Stimulated activated CD8-positive, alpha-beta memory T cell treated with anti-CD3 and anti-CD28 coated beads, Interleukin-12 subunit alpha, Interleukin-12 subunit beta, amount 100 ng/mL, for 4 hours (primary cell): Measurements from ENCODE around the gene NUDT1.

ENCODE experiments used
- DNase-seq: peaks from one replicate; pipeline ENCODE4 v3.0.0-alpha.2; 2020; ENCODE audit warnings: low read depth

The NUDT1 gene

DNA sequence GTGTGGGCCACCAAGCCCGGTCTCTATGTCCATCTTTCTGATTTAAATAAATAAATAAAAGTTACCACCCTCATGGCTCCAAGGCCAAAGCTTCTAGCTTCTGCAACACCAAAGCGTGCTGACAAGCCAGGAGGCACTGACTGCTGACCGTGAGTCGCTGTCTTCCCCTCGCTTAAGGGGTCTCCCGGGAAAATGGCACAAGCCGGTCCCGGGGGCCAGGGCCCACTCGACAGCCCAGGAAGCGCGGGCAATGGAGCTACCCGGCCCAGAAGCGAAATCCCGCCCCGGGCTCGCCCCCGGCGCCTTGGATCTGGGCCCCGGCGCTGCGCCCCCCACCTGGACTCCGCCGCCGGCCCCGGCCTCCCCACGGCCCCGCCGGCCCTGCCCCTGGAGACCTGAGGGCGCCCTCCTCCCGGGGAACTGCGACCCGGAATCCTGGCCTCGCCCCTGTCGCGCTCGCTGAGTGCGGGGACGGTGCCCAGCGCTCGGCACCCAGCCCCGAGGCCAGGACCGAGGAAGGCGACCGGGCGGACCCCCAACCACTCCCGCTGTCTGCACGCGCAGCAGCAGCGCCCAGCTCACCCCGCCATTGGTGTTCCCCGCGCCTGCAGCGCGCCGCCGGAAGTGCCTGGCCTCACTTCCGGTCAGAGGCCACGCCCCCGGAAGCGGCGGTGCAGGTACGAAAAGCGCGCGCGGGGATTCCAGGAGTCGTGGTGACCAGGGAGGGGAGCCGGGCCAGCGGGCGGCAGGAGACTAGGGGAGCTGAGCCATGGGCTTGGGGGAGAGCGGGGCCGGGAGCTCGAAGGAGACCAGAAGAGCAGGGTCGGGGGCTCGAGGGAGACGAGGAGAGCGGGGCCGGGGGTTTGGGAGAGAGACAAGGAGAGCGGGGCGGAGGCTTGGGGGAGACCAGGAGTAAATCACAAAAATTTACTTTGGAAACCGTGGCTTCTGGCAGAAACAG lies at the start of gene NUDT1, which contains the start of gene MRM2:
Gene NUDT1 (plus strand): TSS at position 647 of the 961 bp plus-strand sequence. CDS start 2,349 bp downstream, outside the sequence.
Gene MRM2 (minus strand): TSS at position 626 of the 961 bp plus-strand sequence. CDS start 36 bp downstream, at position 590.
- peak; percentile 60 for DNase-seq

DNA sequence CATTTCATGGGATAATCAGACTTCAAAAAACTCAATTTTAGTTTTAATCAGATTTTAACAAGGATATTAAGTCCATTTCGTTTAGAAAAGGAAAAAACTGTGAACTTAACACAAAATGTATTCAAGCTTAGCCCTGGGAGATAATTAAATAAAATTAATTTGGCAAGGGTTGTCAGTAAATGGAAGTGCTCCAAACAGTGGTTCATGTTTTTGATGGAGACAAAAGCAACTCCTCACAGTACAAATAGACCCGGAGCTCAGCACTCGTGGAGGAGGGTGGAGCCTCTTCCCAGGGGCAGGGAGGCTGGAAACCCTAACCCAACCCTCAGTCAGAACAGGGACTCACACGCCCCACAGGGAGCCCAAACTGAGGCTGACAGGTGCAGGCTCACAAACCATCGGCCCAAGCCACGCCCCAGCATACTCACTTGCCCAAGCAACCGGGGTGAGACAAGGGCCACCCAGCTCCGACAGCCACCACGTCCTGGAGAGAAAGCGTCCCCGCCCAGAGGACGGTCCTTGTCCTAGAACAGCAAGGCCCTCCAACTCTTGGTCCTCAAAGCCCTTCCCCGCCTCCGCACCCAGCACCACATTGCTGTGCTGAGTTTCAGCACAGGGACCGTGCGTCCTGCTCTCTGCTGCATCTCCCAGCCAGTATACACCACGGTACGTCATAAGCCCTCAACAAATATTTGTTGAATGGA lies 49.0 kb upstream of the NUDT1 start:
- no peak for DNase-seq

DNA sequence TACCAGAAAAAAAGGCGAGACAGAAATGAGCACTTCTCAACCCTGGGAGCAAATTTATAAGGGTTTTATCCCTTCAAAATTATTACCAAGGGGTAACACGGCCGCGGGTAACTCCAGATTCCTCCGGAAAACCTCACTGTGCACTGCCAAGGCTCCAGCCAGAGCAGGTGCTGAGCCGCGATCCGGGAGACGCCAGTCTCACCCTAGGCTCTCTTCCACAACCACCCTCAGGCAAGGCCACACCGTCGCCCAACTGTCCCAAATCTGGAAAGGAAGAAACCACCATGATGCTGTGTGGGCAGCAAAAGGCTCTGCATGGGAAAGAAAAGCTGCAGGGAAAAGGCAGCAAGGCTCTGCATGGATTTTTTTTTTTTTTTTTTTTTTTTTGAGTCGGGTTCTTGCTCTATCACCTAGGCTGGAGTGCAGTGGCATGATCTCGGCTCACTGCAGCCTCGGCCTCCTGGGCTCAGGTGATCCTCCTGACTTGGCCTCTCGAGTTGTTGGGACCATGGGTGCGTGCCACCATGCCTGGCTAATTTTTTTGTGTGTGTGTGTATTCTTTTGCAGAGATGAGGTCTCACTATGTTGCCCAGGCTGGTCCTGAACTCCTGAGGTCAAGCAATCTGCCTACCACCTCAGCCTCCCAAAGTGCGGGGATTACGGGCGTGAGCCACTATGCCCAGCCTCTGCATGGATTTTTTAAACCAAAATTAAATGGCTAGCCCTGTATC lies 48.3 kb upstream of the NUDT1 start:
- DNase-seq = no peak

DNA sequence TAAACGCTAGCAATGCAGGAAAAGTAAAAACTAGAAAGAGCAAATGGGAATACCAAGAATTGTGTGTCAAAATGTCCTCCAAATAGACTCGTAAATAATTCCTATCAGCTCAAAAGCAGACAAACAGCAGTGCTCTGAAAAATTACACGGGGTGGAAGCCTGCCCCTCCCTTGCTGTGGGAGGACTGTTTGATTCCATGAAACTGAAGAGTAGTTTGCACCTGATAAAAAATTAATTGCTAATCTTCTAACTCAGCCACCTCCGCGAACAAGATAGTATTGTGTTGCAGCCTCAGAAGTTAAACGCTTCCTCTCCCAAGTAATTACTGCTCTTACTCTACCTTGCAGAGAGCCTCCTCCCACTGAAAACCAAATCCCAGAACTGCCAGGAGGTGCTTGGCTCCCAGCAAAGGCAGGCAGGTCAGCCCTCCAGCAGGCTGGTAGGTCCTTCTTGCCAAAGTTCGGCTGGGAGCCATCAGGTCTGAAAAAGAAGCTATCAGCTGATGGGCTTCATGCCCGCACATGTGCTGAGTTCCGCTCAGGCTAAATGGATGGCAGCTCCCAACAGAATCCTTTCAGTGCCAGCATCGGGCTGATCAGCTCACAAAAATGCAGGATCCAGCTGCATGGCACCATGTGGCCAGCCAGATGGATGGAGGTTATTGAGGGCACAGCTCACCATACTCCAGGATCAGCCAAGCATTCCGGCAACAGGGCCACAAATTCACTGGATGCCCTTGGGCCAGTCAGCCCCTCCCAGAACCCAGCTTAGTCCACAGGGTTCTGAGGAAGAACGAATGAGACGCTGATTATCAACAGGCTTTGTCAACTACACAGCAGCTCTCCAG lies 46.4 kb upstream of the NUDT1 start:
- no peak for DNase-seq

DNA sequence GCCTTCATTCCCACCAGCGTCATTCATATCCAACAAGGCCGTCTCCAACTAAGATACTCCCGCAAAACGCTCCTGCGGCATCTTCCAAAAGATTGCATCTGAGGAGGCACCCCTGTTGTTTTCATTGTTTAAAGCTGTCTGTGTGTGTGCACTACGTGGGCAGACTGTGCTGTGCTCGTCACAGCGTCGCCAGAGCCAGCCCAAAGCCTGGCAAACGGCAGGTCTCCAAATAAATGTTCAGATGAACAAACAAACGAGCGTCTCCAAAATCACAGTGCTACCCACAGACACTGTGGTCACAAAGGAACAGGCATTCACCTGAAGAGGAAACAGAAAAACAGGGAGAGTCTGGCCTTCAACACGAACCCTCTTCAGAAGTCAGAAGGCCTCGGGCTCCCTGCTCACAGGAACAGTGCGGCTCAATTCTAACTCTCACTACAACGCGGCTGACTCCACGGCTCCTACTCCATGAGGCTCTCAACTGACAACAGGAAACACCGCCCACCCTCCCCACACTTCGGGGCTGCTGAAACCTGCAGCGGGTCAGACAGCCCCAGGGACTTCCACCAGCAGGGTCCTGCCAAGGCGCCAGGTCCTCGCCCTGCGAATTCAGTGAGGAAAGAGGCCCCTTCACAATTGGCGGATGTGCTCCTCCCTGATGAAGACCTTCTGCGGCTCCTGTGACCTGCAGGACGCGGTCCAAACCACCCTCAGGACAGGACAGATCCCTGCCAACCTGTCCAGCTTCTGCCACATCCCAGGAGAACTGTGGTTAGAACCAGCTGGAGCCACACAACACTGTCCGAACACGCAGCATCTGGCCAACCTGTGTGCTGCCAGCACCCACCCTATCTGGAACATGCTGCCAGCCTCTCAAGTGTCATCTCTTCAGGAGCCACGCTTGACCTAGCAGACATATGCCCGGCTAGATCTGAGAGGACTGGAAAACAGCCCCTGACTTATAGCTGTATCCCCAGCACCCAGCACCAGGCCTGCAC lies 45.3 kb upstream of the NUDT1 start:
- DNase-seq = no peak

DNA sequence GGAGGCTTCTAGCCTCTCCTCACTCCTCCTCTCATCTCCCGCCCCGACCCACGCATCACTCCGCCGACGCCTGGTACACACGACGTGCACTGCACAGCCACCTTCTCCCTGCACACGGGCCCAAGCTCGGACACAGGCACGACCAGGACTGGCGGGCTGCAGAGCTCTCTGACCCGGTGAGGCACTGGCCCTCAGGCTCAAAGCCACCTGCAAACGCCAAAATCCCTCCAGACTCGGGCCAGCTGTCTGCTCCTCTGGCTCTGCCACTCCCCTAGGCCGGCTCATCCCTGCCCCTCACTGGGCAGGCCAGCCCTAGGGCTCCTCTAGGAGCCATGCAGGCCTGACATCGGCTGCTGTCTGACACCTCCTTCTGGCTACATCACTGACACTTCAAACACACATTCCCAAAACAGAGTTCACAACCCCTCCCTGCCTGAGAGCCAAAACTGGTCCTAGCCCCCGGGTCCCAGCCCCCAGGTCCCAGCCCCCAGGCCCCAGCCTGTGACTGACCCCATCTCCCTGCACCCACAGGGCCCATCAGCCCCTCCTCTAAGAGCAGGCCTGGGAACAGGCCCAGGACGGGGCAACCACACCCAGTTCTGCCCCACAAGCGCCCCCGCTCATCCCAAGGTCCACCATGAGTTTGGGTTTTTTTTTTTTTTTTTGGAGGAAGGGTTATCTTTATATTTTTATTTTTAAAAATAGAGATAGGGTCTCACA lies 44.4 kb upstream of the NUDT1 start:
- DNase-seq = no peak

DNA sequence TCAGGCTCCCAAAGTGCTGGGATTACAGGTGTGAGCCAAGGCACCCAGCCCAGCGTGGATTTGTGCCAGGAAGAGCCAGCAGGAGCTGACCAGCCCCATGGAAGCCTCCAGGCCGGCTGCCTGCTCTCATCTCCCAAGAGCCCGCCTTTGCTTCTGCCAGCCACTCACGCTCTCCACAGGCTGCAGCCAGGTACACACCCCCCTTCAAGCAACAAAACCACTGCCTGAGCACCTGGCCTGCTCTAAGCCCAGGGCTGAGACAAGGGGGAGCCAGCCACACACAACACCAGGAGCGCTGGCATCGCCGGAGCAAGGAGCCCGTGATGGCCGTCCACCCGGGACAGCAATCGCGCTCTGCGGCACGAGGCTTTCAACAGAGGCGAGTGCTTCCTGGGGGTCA lies 43.8 kb upstream of the NUDT1 start:
- DNase-seq = no peak

DNA sequence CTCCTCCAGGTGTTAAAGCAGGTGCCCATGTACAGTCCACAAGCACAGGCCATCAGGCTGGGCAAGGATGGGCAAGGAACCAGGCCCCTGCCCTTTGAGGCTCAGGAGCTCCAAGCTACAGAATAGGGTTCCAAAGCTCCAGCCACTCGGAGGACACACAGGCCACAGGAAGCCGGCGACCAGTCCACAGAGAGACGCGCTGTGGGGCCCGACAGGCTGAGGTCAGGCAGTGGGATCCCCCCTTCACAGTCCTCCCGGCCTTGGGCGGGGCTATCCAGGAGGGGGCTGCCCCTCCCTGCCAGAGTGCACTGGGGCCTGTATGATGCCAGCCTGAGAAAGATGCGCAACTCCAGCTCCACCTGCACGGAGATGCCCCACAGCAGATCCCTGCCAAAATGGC lies 43.3 kb upstream of the NUDT1 start:
- DNase-seq = no peak

DNA sequence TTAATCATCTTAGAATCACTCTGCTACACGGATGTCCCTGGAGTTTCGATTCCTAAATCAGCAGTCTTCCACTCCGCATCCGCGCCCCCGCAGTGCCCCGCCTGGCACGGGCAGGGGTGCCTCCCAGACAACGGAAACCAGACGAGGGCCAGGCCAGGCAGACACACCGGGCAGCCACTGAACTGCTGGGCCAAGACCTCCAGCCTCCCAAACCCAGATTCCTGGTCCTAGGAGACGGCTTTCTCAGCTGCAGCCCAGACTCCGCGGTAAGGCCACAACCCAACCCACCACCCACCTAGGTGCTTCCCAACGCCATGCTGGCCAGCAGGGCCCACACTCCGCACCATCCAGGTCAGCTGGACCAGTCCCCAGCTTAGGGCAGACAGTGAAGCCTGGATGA lies 42.5 kb upstream of the NUDT1 start:
- no peak for DNase-seq

DNA sequence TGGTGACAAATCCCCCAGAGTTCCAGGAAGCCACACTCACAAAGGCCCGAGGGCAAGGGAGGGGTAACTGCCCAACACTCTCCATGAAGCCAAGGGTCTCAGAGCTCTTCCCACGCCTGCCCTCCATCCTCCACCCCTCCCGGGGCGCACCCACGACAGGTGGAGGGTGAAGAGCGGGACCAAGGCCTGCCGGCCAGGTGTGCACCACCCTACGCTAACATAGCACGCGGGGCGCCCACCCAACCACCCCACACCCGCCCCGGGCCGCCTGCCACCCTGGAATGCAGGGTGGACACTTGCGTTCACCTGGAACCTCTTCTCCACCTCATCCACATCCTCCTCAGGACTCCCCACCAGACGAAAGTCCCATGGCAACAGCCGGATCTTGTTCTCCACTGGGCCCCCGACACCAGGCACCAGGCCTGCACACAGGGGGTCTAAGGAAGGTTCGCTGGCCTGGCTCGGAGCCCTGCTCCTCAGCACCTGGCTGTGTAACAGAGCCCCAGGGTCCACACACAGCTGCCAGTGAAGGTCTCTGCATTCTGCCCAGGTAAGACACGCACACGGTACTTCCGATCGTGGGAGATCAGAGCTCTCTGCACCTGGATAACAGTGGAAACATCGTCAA lies 42.0 kb upstream of the NUDT1 start:
- no peak for DNase-seq

DNA sequence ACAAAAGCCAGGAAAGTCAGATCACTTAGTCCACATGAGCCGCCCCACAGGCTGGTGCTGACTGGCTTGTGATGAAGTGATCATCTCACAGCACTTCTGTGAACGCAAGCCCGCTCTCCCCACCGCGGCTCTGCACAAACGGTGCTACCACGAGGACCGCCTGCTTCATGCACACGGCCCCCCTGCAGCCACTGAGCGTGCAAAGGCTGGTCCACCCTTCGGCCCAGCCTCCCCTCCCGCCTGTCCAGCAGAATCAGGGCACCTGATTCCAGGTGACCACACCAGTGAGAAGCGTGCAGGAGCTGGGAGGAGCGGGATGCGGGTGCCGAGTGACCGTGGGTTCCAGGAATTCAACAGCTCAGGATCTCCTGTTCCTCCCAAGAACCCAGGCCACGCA lies 41.4 kb upstream of the NUDT1 start:
- DNase-seq = no peak

DNA sequence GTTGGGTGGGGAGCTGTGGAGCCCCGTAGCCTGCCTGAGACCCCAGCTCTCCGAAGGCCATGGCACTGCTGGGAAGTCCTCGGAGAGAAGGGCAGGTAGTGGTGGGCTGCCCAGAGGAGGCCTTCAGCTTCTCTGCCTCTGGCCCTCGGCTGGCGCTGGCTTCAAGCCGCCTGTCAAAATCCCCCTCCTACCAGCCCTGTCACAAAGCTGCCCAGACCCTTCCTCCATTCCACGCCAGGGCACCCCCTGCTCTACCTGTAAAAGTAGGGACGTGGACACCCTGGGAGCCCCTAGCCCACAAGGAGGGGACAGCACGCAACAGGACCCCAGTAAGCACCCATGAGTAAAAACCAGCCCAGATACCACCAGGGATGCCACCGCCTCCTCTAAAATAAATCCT lies 40.9 kb upstream of the NUDT1 start:
- DNase-seq = no peak

DNA sequence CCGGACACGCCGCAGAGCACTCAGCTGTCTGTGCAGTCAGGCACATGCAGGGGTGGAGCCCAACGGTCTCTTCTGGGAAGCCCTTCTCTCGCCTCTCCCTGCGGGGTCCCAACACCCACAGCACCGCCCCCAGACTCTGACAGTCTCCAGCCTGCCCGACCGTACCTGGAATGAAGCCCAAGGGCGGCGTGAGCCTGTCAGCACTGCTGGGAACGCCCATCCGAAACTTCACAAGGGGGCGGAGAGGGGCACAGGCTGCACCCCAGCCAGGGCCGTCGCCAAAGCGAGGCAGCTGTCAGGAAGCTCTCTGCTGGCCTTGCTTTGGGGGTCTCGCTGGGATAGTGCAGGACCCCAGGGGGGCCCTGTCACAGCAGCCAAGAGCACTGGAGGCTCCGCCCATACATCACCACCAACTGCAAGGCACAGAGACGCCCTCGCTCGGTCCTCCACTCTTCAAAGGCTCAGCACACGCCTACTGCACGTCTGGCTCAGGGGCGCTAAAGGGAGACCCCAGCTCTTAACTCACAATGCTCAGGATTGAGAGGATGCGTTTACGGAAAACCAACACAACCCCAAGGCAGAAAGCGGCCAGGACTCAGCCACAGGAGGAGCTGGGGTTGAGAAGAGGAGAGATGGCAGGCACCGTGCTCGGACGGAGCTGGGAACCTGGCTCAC lies 40.2 kb upstream of the NUDT1 start:
- no peak for DNase-seq

DNA sequence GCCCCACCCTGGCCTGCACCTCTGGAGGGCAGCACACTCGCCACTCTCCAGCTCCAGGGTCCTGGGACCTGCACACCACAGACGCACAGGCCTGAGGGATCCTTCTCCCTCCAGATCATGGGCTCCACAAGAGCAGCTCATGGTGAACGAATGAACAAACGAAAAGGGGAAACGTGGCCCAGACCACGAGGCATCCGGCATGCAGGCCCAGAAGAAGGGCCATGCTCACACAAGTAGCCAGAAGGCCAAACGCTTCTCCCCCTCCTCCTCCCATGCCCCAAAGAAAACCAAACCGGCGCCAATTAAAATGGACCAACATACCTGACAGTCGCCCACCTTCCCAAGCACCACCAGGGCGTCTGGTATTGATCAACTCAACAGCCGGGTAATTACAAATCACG lies 39.7 kb upstream of the NUDT1 start:
- DNase-seq = no peak

DNA sequence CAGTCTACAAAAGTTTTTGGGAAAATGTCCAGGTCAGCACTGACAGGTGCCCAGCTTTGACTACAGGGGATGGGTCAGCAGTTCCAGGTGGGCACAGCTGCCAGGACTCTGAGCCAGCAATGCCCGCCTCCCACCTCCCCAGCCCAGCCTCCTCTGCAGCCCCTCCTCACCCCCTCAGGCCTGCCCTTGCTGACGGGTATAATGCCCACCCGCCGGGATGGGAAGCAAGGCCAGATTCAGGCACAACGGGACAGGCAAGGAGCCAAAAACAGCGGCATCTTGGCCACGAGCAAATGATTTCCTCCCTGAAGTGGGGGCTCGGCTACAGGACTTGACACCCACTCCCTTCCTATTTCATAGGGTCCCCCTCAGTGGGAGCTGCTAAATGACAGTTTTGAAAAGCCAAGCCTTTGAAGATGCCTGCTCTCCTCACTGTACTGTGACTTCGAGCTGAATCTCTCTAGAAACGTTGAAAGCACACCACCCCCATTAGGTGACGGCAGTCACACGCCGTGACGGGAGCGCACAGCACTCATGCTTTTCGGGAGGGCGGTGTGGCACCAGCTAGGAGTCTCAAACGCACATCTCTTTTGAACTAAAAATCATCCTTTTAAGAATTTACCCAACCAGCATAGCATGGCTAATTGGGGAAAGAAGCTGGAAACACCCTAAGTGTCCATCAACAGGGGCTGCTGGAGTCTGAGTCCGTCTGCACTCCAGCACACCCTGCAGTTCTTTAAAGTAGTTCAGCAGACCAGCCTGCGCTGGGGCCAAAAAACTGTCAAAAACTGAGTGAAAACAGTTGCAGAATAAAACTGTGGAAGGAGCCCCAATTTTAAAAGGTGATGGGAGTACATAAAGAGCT lies 38.9 kb upstream of the NUDT1 start:
- no peak for DNase-seq

DNA sequence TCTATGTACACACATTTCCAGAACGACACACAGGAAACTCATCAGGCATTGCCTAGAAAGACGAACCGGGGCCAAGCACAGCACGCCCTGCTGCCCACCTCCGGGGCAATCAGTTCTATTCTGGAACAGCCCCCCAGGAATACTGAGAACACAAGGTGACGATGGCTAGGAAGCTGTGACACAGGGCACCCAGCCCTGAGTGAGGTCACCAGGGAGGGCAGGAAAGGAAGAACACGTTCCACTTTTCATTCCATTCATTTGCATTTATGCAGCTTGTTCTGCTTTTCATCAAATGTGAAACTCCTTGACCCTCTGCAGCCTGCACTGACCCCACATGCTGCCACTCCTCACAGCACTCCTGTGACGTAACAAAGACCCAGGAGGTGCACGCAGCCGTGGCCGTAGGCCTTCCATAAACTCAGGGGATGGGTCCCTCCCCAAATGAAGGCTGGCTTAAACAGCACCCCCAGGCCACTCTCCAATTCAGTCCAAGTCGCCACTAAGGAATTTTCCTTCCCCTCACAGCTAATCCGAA lies 38.2 kb upstream of the NUDT1 start:
- no peak for DNase-seq

DNA sequence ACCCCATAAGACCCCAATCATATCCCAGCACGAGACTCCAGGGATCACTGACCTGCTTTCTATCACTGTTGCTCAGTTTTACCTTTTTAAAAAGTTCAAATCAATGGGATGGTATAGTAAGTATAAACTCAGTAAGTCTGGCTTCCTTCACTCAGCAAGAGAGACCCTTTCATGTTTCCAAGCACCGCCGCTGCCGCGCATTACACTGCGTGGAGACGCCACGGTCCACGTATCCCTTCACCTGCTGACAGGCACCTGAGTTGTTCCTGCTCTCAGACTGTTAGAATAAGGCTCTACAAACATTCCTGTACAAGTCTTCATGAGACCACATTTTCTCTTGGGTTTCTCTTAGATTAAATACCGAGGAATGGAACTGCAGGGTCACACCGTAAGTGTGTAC lies 37.6 kb upstream of the NUDT1 start:
- no peak for DNase-seq
